PC-3 (cell line): ENCODE measurements around the gene NDUFA11.

Source experiments
- EZH2 ChIP-seq: fragments of 300-600 bp; sonication (generic); IDR thresholded peaks from one replicate; pipeline ENCODE4 v1.6.1; 2017; ENCODE audit warnings: antibody characterized with exemption, mild to moderate bottlenecking, low read length; ENCODE audit not compliant: unreplicated experiment
- EZH2phosphoT487 ChIP-seq: fragments of 300-600 bp; sonication (generic); IDR thresholded peaks from 2 replicates; pipeline ENCODE4 v1.6.1; 2018; ENCODE audit warnings: mild to moderate bottlenecking, antibody characterized with exemption, low read length, borderline replicate concordance
- TF ChIP-seq, protein P1 (sequence below): fragments of 300-600 bp; sonication (generic); conservative IDR thresholded peaks from 2 replicates; pipeline ENCODE4 v1.5.1; 2017; ENCODE audit warnings: antibody characterized with exemption, low read depth, mild to moderate bottlenecking, low read length

GRCh38 chr19:5948752-5949564 is 45.4 kb upstream of the NDUFA11 start:
- TF ChIP-seq, protein P1, sequence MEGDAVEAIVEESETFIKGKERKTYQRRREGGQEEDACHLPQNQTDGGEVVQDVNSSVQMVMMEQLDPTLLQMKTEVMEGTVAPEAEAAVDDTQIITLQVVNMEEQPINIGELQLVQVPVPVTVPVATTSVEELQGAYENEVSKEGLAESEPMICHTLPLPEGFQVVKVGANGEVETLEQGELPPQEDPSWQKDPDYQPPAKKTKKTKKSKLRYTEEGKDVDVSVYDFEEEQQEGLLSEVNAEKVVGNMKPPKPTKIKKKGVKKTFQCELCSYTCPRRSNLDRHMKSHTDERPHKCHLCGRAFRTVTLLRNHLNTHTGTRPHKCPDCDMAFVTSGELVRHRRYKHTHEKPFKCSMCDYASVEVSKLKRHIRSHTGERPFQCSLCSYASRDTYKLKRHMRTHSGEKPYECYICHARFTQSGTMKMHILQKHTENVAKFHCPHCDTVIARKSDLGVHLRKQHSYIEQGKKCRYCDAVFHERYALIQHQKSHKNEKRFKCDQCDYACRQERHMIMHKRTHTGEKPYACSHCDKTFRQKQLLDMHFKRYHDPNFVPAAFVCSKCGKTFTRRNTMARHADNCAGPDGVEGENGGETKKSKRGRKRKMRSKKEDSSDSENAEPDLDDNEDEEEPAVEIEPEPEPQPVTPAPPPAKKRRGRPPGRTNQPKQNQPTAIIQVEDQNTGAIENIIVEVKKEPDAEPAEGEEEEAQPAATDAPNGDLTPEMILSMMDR, result no peak
- TF ChIP-seq EZH2 (no peak), EZH2phosphoT487 (no peak)
